HEK293 (cell line): ENCODE results near the gene ABT1.

Experiments
- EGR2 ChIP-seq: fragments of 450-650 bp; formaldehyde crosslinking; IDR thresholded peaks from 2 replicates; pipeline ENCODE4 v1.5.1; 2016; ENCODE audit warnings: low read depth, missing biosample characterization, missing genetic modification characterization
- GLIS1 ChIP-seq: fragments of 450-650 bp; formaldehyde crosslinking; IDR thresholded peaks from 2 replicates; pipeline ENCODE4 v1.5.1; 2016; ENCODE audit warnings: missing biosample characterization, missing genetic modification characterization
- HOXC10 ChIP-seq: sonication (generic); formaldehyde crosslinking; IDR thresholded peaks from 2 replicates; pipeline ENCODE4 v1.8.1; 2023; ENCODE audit warnings: mild to moderate bottlenecking, missing genetic modification reagents
- KLF10 ChIP-seq: fragments of 450-650 bp; IDR thresholded peaks from 2 replicates; pipeline ENCODE4 v1.5.1; 2018; ENCODE audit warnings: missing biosample characterization, mild to moderate bottlenecking, missing genetic modification characterization
- MYNN ChIP-seq: fragments of 450-650 bp; formaldehyde crosslinking; IDR thresholded peaks from 2 replicates; pipeline ENCODE4 v1.5.1; 2016; ENCODE audit warnings: missing biosample characterization, missing genetic modification characterization, borderline replicate concordance
- SCRT1 ChIP-seq: fragments of 450-650 bp; formaldehyde crosslinking; IDR thresholded peaks from 2 replicates; pipeline ENCODE4 v1.5.1; 2016; ENCODE audit warnings: missing biosample characterization, missing genetic modification characterization, borderline replicate concordance
- ZBTB48 ChIP-seq: fragments of 450-650 bp; formaldehyde crosslinking; IDR thresholded peaks from 2 replicates; pipeline ENCODE4 v1.5.1; 2016; ENCODE audit warnings: missing biosample characterization, missing genetic modification characterization
- ZBTB8A ChIP-seq: fragments of 450-650 bp; formaldehyde crosslinking; IDR thresholded peaks from 2 replicates; pipeline ENCODE4 v1.5.1; 2016; ENCODE audit warnings: missing biosample characterization, missing genetic modification characterization
- ZNF121 ChIP-seq: fragments of 450-650 bp; formaldehyde crosslinking; IDR thresholded peaks from 2 replicates; pipeline ENCODE4 v1.5.1; 2016; ENCODE audit warnings: missing biosample characterization, missing genetic modification characterization
- ZNF132 ChIP-seq: fragments of 450-650 bp; formaldehyde crosslinking; IDR thresholded peaks from 2 replicates; pipeline ENCODE4 v1.5.1; 2017; ENCODE audit warnings: missing biosample characterization, missing genetic modification characterization, borderline replicate concordance
- ZNF169 ChIP-seq: fragments of 450-650 bp; formaldehyde crosslinking; IDR thresholded peaks from 2 replicates; pipeline ENCODE4 v1.5.1; 2016; ENCODE audit warnings: missing biosample characterization, missing genetic modification characterization
- ZNF174 ChIP-seq: fragments of 450-650 bp; formaldehyde crosslinking; IDR thresholded peaks from 2 replicates; pipeline ENCODE4 v1.5.0; 2017; ENCODE audit warnings: missing biosample characterization, mild to moderate bottlenecking, missing genetic modification characterization
- ZNF175 ChIP-seq: fragments of 450-650 bp; formaldehyde crosslinking; IDR thresholded peaks from 2 replicates; pipeline ENCODE4 v1.5.1; 2016; ENCODE audit warnings: missing biosample characterization, missing genetic modification characterization
- ZNF391 ChIP-seq: fragments of 450-650 bp; formaldehyde crosslinking; IDR thresholded peaks from 2 replicates; pipeline ENCODE4 v1.5.1; 2016; ENCODE audit warnings: low read depth, missing biosample characterization, missing genetic modification characterization, borderline replicate concordance
- ZNF521 ChIP-seq: fragments of 450-650 bp; formaldehyde crosslinking; IDR thresholded peaks from 2 replicates; pipeline ENCODE4 v1.5.1; 2017; ENCODE audit warnings: missing biosample characterization, mild to moderate bottlenecking, missing genetic modification characterization
- ZNF585B ChIP-seq: fragments of 450-650 bp; formaldehyde crosslinking; IDR thresholded peaks from 2 replicates; pipeline ENCODE4 v1.5.1; 2016; ENCODE audit warnings: missing biosample characterization, missing genetic modification characterization
- ZNF623 ChIP-seq: fragments of 450-650 bp; formaldehyde crosslinking; IDR thresholded peaks from 2 replicates; pipeline ENCODE4 v1.5.1; 2016; ENCODE audit warnings: missing biosample characterization, missing genetic modification characterization
- ZNF664 ChIP-seq: fragments of 450-650 bp; formaldehyde crosslinking; IDR thresholded peaks from 2 replicates; pipeline ENCODE4 v1.5.1; 2016; ENCODE audit warnings: missing biosample characterization, missing genetic modification characterization
- ZNF707 ChIP-seq: fragments of 450-650 bp; formaldehyde crosslinking; IDR thresholded peaks from 2 replicates; pipeline ENCODE4 v1.5.1; 2016; ENCODE audit warnings: missing biosample characterization, missing genetic modification characterization
- ZNF776 ChIP-seq: fragments of 450-650 bp; formaldehyde crosslinking; IDR thresholded peaks from 2 replicates; pipeline ENCODE4 v1.5.0; 2017; ENCODE audit warnings: missing biosample characterization, missing genetic modification characterization, borderline replicate concordance
- ZSCAN23 ChIP-seq: fragments of 450-650 bp; formaldehyde crosslinking; IDR thresholded peaks from 2 replicates; pipeline ENCODE4 v1.5.1; 2016; ENCODE audit warnings: missing biosample characterization, missing genetic modification characterization
- TF ChIP-seq, protein P1 (sequence below): fragments of 450-650 bp; formaldehyde crosslinking; optimal IDR thresholded peaks from 2 replicates; pipeline ENCODE3; 2016; ENCODE audit warnings: missing biosample characterization, mild to moderate bottlenecking, missing genetic modification characterization
- TF ChIP-seq, protein P2 (sequence below): fragments of 450-650 bp; formaldehyde crosslinking; IDR thresholded peaks from 2 replicates; pipeline ENCODE4 v1.5.1; 2017; ENCODE audit warnings: missing biosample characterization, missing genetic modification characterization
- TF ChIP-seq, protein P3 (sequence below): fragments of 450-650 bp; formaldehyde crosslinking; IDR thresholded peaks from 2 replicates; pipeline ENCODE4 v1.5.1; 2016; ENCODE audit warnings: missing biosample characterization, missing genetic modification characterization
- TF ChIP-seq, protein P4 (sequence below): fragments of 450-650 bp; formaldehyde crosslinking; IDR thresholded peaks from 2 replicates; pipeline ENCODE4 v1.5.1; 2016; ENCODE audit warnings: missing biosample characterization, missing genetic modification characterization
- TF ChIP-seq, protein P5 (sequence below): fragments of 450-650 bp; formaldehyde crosslinking; IDR thresholded peaks from 2 replicates; pipeline ENCODE4 v1.5.1; 2016; ENCODE audit warnings: missing biosample characterization, missing genetic modification characterization

ABT1 gene

DNA sequence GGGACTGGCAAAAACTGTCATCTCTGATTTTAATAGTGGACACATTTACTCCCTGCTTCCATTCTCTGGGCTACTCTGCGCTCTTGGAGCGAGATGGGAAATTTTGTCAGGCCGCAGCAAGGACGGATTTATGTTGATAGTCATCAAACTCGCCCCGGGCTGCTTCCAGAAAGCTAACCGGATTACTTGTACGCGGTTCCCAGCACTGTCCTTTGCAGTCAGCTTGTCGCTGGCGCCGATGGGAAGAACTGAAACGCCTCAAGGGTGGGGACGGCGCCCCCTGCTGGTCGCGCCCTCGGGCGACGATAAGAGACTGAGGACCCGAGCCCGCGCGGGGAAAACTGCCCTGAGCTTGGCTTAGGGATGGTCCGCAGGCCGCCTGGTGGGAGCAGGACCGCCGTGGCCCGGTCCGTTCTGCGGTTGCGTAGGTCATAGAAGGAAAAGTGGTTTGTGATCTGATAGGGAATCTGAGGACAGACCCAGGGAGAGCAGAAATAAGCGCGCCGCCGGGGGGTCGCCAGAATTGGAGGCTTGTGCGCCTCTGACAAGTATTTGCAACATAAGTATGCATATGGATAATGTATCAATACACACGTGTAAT is 984 bp upstream of the ABT1 start (continued):
- no peak for TF ChIP-seq ZNF121 (tag by site-specific recombination)
- TF ChIP-seq ZNF175 (tag by site-specific recombination): no peak
- peak; percentile 22; the same call in 1 of the 2 replicates for TF ChIP-seq ZBTB8A (tag by site-specific recombination)
- no peak for TF ChIP-seq EGR2
- TF ChIP-seq GLIS1 (tag by site-specific recombination): peak; percentile 55
- TF ChIP-seq MYNN (tag by site-specific recombination): no peak
- TF ChIP-seq ZNF132 (tag by site-specific recombination): no peak
- no peak for TF ChIP-seq ZNF521 (tag by site-specific recombination)
- TF ChIP-seq, protein P1, sequence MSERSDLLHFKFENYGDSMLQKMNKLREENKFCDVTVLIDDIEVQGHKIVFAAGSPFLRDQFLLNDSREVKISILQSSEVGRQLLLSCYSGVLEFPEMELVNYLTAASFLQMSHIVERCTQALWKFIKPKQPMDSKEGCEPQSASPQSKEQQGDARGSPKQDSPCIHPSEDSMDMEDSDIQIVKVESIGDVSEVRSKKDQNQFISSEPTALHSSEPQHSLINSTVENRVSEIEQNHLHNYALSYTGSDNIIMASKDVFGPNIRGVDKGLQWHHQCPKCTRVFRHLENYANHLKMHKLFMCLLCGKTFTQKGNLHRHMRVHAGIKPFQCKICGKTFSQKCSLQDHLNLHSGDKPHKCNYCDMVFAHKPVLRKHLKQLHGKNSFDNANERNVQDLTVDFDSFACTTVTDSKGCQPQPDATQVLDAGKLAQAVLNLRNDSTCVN (tag by site-specific recombination): peak; percentile 68
- no peak for TF ChIP-seq ZSCAN23
- no peak for TF ChIP-seq HOXC10 (CRISPR knock-in tag)
- no peak; the same call in 1 of the 2 replicates for TF ChIP-seq ZNF623
- no peak for TF ChIP-seq ZNF664 (tag by site-specific recombination)
- no peak for TF ChIP-seq KLF10
- peak; percentile 53; the same call in 1 of the 2 replicates for TF ChIP-seq ZNF391 (tag by site-specific recombination)
- TF ChIP-seq SCRT1: no peak
- TF ChIP-seq, protein P2, sequence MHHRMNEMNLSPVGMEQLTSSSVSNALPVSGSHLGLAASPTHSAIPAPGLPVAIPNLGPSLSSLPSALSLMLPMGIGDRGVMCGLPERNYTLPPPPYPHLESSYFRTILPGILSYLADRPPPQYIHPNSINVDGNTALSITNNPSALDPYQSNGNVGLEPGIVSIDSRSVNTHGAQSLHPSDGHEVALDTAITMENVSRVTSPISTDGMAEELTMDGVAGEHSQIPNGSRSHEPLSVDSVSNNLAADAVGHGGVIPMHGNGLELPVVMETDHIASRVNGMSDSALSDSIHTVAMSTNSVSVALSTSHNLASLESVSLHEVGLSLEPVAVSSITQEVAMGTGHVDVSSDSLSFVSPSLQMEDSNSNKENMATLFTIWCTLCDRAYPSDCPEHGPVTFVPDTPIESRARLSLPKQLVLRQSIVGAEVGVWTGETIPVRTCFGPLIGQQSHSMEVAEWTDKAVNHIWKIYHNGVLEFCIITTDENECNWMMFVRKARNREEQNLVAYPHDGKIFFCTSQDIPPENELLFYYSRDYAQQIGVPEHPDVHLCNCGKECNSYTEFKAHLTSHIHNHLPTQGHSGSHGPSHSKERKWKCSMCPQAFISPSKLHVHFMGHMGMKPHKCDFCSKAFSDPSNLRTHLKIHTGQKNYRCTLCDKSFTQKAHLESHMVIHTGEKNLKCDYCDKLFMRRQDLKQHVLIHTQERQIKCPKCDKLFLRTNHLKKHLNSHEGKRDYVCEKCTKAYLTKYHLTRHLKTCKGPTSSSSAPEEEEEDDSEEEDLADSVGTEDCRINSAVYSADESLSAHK (tag by site-specific recombination): 0 out of 2 replicates have a peak, but pooled peaks have one; percentile 52
- TF ChIP-seq ZNF707 (tag by site-specific recombination): no peak
- no peak for TF ChIP-seq ZNF776 (tag by site-specific recombination)
- no peak for TF ChIP-seq ZNF169 (tag by site-specific recombination)
- no peak for TF ChIP-seq ZNF585B
- TF ChIP-seq, protein P3, sequence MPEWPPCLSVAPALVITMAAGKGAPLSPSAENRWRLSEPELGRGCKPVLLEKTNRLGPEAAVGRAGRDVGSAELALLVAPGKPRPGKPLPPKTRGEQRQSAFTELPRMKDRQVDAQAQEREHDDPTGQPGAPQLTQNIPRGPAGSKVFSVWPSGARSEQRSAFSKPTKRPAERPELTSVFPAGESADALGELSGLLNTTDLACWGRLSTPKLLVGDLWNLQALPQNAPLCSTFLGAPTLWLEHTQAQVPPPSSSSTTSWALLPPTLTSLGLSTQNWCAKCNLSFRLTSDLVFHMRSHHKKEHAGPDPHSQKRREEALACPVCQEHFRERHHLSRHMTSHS (tag by site-specific recombination): no peak
- TF ChIP-seq, protein P4, sequence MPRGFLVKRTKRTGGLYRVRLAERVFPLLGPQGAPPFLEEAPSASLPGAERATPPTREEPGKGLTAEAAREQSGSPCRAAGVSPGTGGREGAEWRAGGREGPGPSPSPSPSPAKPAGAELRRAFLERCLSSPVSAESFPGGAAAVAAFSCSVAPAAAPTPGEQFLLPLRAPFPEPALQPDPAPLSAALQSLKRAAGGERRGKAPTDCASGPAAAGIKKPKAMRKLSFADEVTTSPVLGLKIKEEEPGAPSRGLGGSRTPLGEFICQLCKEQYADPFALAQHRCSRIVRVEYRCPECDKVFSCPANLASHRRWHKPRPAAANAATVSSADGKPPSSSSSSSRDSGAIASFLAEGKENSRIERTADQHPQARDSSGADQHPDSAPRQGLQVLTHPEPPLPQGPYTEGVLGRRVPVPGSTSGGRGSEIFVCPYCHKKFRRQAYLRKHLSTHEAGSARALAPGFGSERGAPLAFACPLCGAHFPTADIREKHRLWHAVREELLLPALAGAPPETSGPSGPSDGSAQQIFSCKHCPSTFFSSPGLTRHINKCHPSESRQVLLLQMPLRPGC (tag by site-specific recombination): no peak
- TF ChIP-seq ZBTB48 (tag by site-specific recombination): peak; percentile 94
- TF ChIP-seq, protein P5, sequence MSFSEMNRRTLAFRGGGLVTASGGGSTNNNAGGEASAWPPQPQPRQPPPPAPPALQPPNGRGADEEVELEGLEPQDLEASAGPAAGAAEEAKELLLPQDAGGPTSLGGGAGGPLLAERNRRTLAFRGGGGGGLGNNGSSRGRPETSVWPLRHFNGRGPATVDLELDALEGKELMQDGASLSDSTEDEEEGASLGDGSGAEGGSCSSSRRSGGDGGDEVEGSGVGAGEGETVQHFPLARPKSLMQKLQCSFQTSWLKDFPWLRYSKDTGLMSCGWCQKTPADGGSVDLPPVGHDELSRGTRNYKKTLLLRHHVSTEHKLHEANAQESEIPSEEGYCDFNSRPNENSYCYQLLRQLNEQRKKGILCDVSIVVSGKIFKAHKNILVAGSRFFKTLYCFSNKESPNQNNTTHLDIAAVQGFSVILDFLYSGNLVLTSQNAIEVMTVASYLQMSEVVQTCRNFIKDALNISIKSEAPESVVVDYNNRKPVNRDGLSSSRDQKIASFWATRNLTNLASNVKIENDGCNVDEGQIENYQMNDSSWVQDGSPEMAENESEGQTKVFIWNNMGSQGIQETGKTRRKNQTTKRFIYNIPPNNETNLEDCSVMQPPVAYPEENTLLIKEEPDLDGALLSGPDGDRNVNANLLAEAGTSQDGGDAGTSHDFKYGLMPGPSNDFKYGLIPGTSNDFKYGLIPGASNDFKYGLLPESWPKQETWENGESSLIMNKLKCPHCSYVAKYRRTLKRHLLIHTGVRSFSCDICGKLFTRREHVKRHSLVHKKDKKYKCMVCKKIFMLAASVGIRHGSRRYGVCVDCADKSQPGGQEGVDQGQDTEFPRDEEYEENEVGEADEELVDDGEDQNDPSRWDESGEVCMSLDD: no peak
- TF ChIP-seq ZNF174 (tag by site-specific recombination): no peak
